ENCODE results near the gene HSPA12B. TPM values are rescaled to one million over a fixed set of nuclear protein-coding genes. Genes with fewer than 3 reads are reported as not detected.

The HSPA12B gene
- total RNA-seq, 1 donor from 2014 or later: 0.44 TPM

DNA sequence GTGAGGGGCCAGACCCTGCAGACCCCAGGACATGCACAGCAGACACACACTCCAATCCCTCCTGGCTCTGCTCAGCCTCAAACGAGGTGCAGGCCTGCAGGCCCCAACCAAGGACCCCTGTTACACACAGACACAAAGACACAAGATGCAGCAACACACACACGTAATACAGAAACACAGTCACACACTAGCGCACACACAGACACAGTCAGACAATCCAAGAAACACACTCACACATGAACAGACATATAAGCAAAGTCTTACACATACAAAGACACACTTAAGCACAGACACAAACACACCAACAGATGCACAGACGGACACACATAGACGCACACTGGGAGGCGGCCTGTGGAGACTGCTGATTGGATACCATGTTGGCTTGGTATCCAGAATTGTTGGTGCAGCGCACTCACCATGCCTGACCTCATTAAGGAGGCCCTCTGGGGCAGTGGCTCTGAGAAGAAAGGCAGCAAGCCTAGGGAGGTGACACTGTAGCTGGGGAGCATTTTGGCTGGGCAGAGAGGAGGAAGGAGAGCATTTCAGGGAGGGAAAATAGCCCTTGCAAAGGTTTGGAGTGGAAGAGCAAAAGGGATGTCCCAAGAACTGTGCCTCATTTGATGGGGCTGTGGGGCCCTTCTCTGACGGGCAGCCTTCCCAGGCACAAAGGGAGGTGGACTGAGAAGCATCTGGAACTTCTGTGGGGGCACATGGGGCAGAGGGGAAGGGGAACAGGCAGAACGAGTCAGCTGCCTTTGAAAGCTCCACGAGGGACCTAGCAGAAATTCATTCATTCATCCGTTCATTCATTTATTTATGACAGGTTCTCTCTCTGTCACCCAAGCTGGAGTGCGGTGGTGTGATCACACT, 1.4 kb upstream of the HSPA12B start:
- no peak for DNase-seq
- Mint-ChIP-seq H3K9me3 (ENCODE audit: unreplicated experiment) (peaks cover 5% of the 10 kb centered on the region), H3K27me3 (ENCODE audit: unreplicated experiment) (peaks cover 14% of the 10 kb centered on the region), H3K36me3 (ENCODE audit: unreplicated experiment) (no peaks in the 10 kb centered on the region), H3K4me1 (ENCODE audit: low read depth, unreplicated experiment) (peaks cover 6% of the 10 kb centered on the region), H3K27ac (ENCODE audit: unreplicated experiment) (peak overlapping the region; percentile 14), H3K4me3 (ENCODE audit: unreplicated experiment) (no peak overlapping the region)
- TF ChIP-seq, protein P1, sequence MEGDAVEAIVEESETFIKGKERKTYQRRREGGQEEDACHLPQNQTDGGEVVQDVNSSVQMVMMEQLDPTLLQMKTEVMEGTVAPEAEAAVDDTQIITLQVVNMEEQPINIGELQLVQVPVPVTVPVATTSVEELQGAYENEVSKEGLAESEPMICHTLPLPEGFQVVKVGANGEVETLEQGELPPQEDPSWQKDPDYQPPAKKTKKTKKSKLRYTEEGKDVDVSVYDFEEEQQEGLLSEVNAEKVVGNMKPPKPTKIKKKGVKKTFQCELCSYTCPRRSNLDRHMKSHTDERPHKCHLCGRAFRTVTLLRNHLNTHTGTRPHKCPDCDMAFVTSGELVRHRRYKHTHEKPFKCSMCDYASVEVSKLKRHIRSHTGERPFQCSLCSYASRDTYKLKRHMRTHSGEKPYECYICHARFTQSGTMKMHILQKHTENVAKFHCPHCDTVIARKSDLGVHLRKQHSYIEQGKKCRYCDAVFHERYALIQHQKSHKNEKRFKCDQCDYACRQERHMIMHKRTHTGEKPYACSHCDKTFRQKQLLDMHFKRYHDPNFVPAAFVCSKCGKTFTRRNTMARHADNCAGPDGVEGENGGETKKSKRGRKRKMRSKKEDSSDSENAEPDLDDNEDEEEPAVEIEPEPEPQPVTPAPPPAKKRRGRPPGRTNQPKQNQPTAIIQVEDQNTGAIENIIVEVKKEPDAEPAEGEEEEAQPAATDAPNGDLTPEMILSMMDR (IDR thresholded peaks at IDR 0.05; ENCODE audit: partially characterized antibody, unreplicated experiment): no peak

DNA sequence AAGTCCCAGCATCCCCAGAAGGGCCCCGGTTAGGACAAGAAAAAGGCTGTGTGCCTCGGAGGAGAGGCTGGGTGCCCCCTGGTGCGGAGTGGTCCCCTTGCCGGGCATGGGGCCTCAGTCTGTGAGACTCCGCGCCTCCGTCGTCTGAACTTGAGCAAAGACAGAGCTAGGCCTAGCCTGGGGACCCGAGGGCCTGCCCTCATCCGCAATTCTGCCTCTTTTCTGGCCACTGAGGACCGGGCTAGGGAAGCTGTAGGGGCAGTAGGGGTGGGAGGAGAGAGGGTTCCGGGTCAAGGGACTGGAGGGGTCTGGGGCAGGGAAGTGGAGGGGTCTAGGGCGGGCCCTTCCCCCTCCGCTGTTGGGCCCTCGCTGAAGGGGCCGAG, 550 bp upstream of the HSPA12B start:
- DNase-seq: no peak
- Mint-ChIP-seq H3K36me3 (ENCODE audit: unreplicated experiment) (no peaks in the 10 kb centered on the region), H3K4me1 (ENCODE audit: low read depth, unreplicated experiment) (peaks cover 6% of the 10 kb centered on the region), H3K27ac (ENCODE audit: unreplicated experiment) (no peak overlapping the region), H3K27me3 (ENCODE audit: unreplicated experiment) (peaks cover 13% of the 10 kb centered on the region), H3K9me3 (ENCODE audit: unreplicated experiment) (peaks cover 5% of the 10 kb centered on the region), H3K4me3 (ENCODE audit: unreplicated experiment) (no peak overlapping the region)
- TF ChIP-seq, protein P1 (IDR thresholded peaks at IDR 0.05; ENCODE audit: partially characterized antibody, unreplicated experiment): no peak

DNA sequence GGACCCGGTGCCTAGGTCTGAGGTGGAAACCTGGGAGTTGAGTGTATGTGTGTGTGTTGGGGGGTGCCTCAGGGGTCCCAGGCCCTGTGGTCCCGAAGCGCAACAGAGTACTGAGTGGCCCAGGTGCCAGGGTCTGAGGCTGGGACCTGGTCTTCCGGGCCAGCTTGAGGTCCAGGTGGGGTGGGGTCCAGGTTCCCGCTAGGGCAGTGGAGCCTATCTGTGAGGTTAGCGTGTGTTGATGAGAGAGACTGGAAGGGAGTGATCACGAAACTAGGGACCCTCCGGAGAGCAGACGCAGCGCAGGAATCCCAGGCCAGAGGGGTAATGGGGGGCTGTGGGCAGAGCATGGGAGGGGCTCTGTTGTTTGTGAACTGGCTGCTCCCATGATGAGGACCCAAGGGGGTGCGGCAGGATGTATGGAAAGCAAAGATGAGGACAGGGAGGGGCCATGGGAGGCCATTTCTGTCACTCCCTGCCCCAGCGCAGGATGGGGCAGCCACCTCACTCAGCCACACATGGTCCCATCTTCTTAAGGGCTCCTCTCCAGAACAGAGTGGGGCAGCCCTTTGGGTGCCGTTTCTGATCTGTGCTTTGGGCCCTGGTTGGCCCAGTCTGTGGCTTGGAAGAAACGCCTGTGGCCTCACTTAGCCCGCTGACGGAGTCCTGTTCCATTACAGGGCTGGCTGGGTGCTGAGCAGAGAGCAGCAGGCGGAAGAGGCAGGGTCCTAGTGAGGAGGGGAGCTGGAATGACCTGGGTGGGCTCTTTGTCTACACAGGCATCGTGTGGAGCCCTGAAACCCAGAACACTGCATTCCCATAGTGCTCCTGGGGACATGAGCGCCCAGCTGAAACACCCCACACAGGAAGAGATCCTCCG, 872 bp downstream of the HSPA12B start:
- Mint-ChIP-seq H3K36me3 (ENCODE audit: unreplicated experiment) (no peaks in the 10 kb centered on the region), H3K4me3 (ENCODE audit: unreplicated experiment) (no peak overlapping the region), H3K9me3 (ENCODE audit: unreplicated experiment) (peaks cover 3% of the 10 kb centered on the region), H3K27me3 (ENCODE audit: unreplicated experiment) (peaks cover 13% of the 10 kb centered on the region), H3K27ac (ENCODE audit: unreplicated experiment) (no peak overlapping the region), H3K4me1 (ENCODE audit: low read depth, unreplicated experiment) (peaks cover 6% of the 10 kb centered on the region)
- DNase-seq: no peak
- TF ChIP-seq, protein P1 (IDR thresholded peaks at IDR 0.05; ENCODE audit: partially characterized antibody, unreplicated experiment): no peak

DNA sequence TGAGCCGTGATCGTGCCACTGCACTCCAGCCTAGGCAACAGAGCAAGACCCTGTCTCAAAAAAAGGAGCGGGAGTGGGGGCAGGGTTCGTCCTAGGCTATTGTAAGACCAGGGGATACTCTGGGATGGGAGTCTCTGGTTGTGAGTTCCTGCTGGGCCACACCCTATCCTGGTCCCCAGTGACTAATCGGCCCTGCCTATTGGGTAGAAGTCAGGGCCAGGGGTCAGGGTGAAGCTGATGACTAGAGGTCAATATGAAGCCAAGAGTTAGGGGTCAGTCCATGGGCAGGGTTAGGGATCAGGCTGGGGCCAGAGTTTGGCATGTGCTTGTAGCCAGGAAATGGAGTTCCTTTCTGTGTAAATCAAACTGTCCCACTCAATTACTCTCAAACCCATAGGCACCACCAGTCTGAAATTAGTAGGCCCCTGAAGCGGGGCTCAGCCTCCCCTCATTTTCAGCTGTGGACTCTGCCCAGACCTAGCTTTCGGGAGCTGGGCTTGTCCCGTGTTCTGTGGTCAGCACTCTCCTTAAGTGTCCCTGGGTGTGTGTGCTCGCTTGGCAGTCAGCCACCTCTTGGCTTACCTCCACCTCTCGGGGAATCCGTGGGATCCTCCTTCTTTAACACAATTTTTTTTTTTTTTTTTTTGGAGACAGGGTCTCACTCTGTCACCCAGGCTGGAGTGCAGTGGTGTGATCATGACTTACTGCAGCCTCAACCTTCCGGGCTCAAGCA, 1.8 kb downstream of the HSPA12B start:
- no peak overlapping the region for H3K4me3 Mint-ChIP-seq (ENCODE audit: unreplicated experiment)
- peaks cover 13% of the 10 kb centered on the region for H3K27me3 Mint-ChIP-seq (ENCODE audit: unreplicated experiment)
- DNase-seq: no peak
- no peaks in the 10 kb centered on the region for H3K36me3 Mint-ChIP-seq (ENCODE audit: unreplicated experiment)
- peaks cover 6% of the 10 kb centered on the region for H3K4me1 Mint-ChIP-seq (ENCODE audit: low read depth, unreplicated experiment)
- no peak overlapping the region for H3K27ac Mint-ChIP-seq (ENCODE audit: unreplicated experiment)
- TF ChIP-seq, protein P1 (IDR thresholded peaks at IDR 0.05; ENCODE audit: partially characterized antibody, unreplicated experiment): no peak
- H3K9me3 Mint-ChIP-seq (ENCODE audit: unreplicated experiment): peaks cover 3% of the 10 kb centered on the region
